GM21529 (cell line): Measurements from ENCODE around the gene ACTA2.
A peak's percentile ranks its signal among the peaks of the same experiment; 100 is the strongest.
"Not testable (repeated sequence)": the region's sequence is repeated elsewhere in the genome, so short reads cannot be mapped to it uniquely, and the experiment has no call there.

ENCODE experiments used
- ATAC-seq: cut with Tn5 transposase; IDR thresholded peaks from one replicate; pipeline ENCODE4 v1.9.1; 2021; ENCODE audit not compliant: unreplicated experiment

Gene ACTA2

DNA sequence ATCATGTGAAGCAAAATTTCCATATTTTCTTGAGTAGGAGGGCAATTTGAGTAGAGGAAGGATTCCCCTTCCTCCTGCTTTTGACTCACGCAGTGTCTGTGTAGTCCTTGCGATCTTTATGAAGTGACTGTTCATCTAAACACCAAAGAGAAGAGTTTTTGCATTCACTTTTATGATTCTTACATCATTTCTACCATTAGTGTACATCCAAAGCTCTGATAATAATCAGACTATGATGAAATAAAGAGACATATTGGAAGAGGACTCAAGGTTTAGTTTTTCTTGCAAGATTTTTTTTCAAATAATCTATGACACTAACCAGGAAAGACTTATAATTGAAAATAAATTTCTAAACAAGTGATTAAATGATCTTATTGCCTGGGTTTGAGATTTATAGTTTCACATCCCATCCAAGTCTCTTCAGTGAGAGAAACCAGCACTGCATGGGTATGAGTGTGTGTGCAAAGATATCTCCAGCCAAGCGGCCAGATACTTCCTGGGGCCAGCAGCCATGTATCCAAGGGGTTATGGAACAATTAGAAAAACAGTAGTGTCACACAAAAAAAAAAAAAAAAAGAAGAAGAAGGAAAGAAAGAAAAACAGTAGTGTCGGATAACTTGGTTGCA, 2.0 kb upstream of the ACTA2 start:
- ATAC-seq: no peak

DNA sequence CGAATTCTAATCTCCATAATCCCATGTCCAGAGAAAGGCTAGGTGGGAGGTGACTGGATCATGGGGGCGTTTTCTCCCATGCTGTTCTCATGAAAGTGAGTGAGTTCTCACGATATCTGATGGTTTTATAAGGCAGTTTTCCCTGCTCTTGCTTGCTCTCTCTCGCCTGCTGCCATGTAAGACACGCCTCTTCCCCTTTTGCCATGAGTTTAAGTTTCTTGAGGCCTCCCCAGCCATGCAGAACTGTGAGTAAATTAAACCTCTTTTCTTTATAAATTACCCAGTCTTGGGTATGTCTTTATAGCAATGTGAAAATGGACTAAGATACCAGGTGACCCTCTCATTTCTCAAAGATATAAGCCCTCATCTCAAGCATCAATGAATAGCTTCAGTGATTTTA, 1.1 kb upstream of the ACTA2 start:
- ATAC-seq: no peak

DNA sequence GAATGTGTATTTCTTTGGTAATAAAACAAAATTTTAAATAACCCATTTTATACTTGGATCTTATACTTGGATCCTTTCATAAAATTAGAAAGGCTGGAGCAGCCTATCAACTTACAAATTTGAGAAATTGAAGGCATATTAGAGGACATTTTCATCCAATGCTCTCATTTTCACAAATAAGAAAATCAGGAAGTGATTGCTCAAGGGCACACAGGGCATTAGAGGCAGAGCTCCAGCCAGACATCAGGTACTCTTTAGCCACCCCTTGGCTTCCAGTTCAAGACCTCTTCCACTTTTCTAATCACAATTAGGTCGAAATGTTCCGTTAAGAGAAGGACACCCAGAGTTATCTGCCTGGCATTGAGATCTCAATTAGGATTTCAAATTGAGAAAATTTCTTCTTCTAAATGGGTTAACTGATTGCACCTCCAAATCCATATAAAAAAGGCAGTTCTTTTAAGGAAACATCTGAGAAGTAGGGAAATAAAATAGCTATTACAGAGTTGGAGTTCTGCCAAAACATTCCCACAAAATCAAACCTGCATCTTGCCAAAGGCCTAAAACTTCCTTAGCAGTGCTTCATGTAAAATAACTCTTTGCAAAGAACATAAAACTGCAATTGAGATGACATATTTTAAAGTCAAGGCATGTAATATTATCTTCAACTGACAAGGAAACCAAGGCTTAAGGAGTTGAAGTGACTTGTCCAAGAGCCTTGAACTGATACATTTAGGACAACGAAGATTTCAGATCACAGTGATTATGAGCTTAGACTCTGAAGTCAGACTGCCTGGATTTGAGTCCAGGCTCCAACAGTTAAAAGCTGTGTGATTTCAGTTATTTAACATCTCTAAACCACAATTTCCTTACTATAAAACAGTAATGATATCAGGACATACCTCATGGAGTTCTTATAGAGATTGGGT, 2.4 kb downstream of the ACTA2 start:
- no peak for ATAC-seq

DNA sequence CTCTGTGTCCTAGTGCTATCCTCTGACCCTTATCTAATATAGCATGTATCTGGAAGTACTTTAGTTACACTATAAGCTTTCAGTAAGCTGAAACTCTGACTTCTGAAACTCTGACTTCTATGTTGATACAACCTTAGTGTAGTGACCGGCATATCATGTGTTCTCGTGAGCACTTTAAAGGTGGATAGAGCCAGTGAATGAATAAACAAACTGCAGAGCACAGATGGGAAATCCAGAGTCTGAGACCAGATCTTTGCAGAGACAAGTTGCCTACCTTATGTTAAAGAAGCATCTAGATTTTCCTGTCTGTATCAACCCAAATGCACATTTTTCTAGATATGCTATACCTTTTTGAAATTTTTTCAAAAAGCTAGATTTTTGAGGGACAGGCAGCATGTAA, 3.5 kb downstream of the ACTA2 start:
- no peak for ATAC-seq

- no peak for ATAC-seq
Observed at GRCh38 chr10:88946965-88947590, 5.5 kb downstream of the ACTA2 start.

DNA sequence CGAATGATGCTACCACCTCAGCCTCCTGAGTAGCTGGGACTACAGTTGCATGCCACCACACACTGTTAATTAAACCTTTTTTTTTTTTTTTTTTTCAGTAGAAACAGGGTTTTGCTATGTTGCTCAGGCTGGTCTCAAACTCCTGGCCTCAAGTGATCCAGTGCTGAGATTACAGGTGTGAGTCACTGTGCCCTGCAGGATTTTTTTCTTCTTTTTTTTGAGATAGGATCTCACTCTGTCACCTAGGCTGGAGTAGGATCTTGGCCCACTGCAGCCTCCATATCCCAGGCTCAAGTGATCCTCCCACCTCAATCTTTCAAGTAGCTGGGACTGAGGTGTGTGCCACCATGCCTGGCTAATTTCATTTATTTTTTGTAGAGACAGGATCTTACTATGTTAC, 6.4 kb downstream of the ACTA2 start:
- no peak for ATAC-seq

- peak; percentile 82 for ATAC-seq
Observed at GRCh38 chr10:88944813-88945212, 7.8 kb downstream of the ACTA2 start.

DNA sequence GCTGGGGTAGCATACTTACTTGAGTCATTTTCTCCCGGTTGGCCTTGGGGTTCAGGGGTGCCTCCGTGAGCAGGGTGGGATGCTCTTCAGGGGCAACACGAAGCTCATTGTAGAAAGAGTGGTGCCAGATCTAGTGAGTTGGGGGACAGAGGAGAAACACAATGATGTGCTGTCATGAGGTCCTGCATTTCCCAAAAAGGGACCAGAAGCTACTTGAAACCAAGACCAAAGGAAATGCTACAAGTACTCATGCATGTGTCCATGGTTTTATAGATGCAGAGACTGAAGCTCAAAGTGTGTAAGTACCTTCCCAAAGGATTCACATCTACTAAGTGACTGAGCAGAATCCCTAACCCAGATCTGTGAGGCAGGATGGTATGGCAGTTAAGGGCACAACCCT, 8.8 kb downstream of the ACTA2 start:
- ATAC-seq: no peak

DNA sequence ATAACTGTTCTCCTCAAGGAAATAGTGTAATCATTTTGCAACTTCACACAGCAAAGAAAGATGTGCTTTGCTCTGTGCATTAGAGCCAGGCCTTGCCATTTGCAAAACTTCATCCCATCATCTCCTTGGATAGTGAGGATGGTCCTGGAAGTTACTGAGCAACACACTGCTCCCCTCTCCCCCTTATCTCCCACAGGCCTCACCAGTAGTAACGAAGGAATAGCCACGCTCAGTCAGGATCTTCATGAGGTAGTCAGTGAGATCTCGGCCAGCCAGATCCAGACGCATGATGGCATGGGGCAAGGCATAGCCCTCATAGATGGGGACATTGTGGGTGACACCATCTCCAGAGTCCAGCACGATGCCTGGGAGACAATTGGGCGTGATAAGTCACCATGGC, 11.5 kb downstream of the ACTA2 start:
- ATAC-seq: no peak

DNA sequence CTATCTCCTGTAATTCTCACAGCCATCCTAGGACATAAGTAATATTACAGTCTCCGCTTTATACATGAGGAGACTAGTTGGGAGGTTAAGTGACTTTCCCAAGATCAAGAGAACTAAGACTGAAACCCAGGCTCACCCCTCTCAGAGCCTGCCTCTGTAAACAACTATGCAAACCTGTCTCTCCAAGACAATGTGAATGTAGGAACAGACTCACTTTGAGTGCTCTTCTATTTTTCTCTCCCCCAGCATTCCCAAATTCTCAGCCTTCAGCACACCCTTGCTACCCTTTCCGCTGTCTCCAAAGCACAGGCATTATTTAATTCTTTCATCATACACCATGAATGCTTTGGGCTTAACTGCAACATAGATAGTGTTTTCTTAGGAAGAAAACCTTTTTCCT, 13.6 kb downstream of the ACTA2 start:
- ATAC-seq: no peak

DNA sequence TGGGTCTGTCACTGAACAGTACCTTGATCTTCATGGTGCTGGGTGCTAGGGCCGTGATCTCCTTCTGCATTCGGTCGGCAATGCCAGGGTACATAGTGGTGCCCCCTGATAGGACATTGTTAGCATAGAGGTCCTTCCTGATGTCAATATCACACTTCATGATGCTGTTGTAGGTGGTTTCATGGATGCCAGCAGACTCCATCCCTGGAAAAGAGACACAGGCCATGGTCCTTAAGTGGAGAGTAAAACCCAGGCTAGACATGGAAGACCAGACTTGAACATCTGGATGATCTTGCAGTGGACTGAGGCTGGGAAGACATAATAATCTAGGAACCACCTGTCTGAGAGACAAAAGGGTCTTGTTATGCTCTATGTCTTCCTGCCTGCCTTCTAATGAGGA, 14.5 kb downstream of the ACTA2 start:
- ATAC-seq: no peak

DNA sequence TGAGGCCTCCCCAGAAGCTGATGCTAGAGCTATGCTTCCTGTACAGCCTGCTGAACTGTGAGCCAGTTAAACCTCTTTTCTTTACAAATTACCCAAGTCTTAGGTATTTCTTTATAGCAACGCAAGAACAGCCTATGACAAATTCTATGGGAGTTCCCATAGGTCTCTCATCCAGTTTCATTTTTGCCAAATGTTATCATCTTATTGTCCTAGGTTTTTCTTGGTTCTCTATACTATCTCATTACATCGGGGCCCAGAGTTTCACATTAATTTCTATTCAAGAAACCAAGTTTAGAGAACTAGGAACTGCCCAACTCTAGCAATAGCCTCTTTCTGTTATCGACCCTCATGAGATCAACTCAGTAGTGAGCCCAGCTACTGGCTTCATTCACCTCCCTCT, 15.9 kb downstream of the ACTA2 start:
- ATAC-seq: no peak

- ATAC-seq: peak; percentile 50
Observed at GRCh38 chr10:88934900-88935672, 17.5 kb downstream of the ACTA2 start.

GRCh38 chr10:88933564-88933963, 19.0 kb downstream of the ACTA2 start:
- no peak for ATAC-seq

GRCh38 chr10:88932539-88933256, 19.9 kb downstream of the ACTA2 start:
- peak; percentile 74 for ATAC-seq

GRCh38 chr10:88932029-88932428, 20.5 kb downstream of the ACTA2 start:
- ATAC-seq: not testable (repeated sequence)

DNA sequence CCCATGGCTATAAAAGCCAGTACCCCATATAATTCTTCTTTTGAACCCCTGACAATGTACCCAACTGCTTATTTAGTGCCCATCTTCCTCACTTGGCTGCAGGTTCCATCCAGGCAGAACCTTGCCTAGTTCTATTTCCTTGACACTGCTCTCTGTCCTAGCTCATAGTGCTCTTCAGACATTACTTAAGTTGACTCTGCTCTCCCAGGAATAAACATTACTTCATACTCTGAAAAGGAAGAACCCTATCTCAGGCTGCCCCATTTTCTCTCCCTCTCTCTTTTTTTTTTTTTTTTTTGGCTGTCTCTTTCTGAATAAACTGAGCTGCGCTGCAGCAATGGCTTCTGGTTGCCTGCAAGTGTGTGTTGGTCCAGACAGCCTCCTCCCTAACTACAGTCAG, 21.0 kb downstream of the ACTA2 start:
- no peak for ATAC-seq

- ATAC-seq: no peak
Observed at GRCh38 chr10:88928254-88928653, 24.3 kb downstream of the ACTA2 start.

GRCh38 chr10:88927416-88927690, 25.2 kb downstream of the ACTA2 start:
- no peak for ATAC-seq

- ATAC-seq: no peak
Observed at GRCh38 chr10:88926566-88927415, 25.8 kb downstream of the ACTA2 start.
